Naive thymus-derived CD4-positive, alpha-beta T cell (primary cell): Measurements from ENCODE around the gene SERPINB8. TPM values are rescaled to one million over a fixed set of nuclear protein-coding genes. Genes with fewer than 3 reads are reported as not detected.

Experiments used
- ATAC-seq: fragments of 150-1000 bp; cut with Tn5 transposase; 2 replicates; pipeline ENCODE4 v1.10.0; 2021; ENCODE audit warnings: mild to moderate bottlenecking, moderate library complexity
- CTCF ChIA-PET: fragments of 350-600 bp; sonication (Branson Sonifier 250); formaldehyde crosslinking; loops from one replicate; lab custom pipeline; 2021; ENCODE audit warnings: antibody characterized with exemption; lab: Charles Lee
- POLR2A ChIA-PET: fragments of 350-600 bp; sonication (Branson Sonifier 250); formaldehyde crosslinking; loops from one replicate; lab custom pipeline; 2021; ENCODE audit warnings: antibody characterized with exemption, inconsistent platforms; lab: Charles Lee
- DNase-seq, 9 donors: peaks; one replicate each; pipeline versions ENCODE4 v3.0.0 to v3.0.0-alpha.2; 2020 to 2022; ENCODE audit warnings: mixed read lengths in 1 of 9
- H3K27ac ChIP-seq: one replicate; pipeline ENCODE4 v1.7.0; 2013; ENCODE audit warnings: mild to moderate bottlenecking, low read depth, low read length, moderate library complexity
- H3K27me3 ChIP-seq, 2 donors: one replicate each; pipeline ENCODE4 v1.7.0; 2013; ENCODE audit warnings: low read length in 2 of 2, mild to moderate bottlenecking in 2 of 2, moderate library complexity in 2 of 2; ENCODE audit not compliant: control insufficient read depth in 2 of 2, insufficient read depth in 2 of 2
- H3K36me3 ChIP-seq, 3 experiments: 1 replicate in 2 of 3; 2 replicates in 1 of 3; pipeline ENCODE4 v1.7.0; 2013; ENCODE audit warnings: low read length in 3 of 3, mild to moderate bottlenecking in 3 of 3, moderate library complexity in 1 of 3; ENCODE audit not compliant: insufficient read depth in 3 of 3, control insufficient read depth in 2 of 3
- H3K4me1 ChIP-seq, 2 donors: one replicate each; pipeline ENCODE4 v1.7.0; 2013; ENCODE audit warnings: low read length in 2 of 2, mild to moderate bottlenecking in 2 of 2, moderate library complexity in 1 of 2; ENCODE audit not compliant: control insufficient read depth in 2 of 2, insufficient read depth in 2 of 2
- H3K4me3 ChIP-seq: 2 replicates; pipeline ENCODE4 v1.7.0; 2013; ENCODE audit warnings: mild to moderate bottlenecking, low read length
- H3K9me3 ChIP-seq, 3 experiments: 1 replicate in 2 of 3; 2 replicates in 1 of 3; pipeline ENCODE4 v1.7.0; 2013; ENCODE audit warnings: low read length in 3 of 3; ENCODE audit not compliant: control insufficient read depth in 2 of 3
- H3K27ac Mint-ChIP-seq, 9 donors: one replicate each; pipeline ENCODE4 v1.8.0; 2020 to 2022; ENCODE audit warnings: mixed read lengths in 9 of 9, mild to moderate bottlenecking in 8 of 9, moderate library complexity in 5 of 9, inconsistent platforms in 2 of 9
- H3K27me3 Mint-ChIP-seq, 5 donors: one replicate each; pipeline ENCODE4 v1.8.0; 2021 to 2022; ENCODE audit warnings: mixed read lengths in 5 of 5, mild to moderate bottlenecking in 1 of 5
- H3K36me3 Mint-ChIP-seq, 5 donors: one replicate each; pipeline ENCODE4 v1.8.0; 2020 to 2022; ENCODE audit warnings: mixed read lengths in 5 of 5, mild to moderate bottlenecking in 3 of 5, inconsistent platforms in 1 of 5
- H3K4me1 Mint-ChIP-seq, 7 donors: one replicate each; pipeline ENCODE4 v1.8.0; 2020 to 2022; ENCODE audit warnings: mixed read lengths in 7 of 7, mild to moderate bottlenecking in 3 of 7, inconsistent platforms in 1 of 7
- H3K4me3 Mint-ChIP-seq, 10 donors: one replicate each; pipeline ENCODE4 v1.8.0; 2020 to 2022; ENCODE audit warnings: mild to moderate bottlenecking in 10 of 10, mixed read lengths in 10 of 10, moderate library complexity in 6 of 10, inconsistent platforms in 2 of 10
- H3K9me3 Mint-ChIP-seq, 11 donors: one replicate each; pipeline ENCODE4 v1.8.0; 2020 to 2022; ENCODE audit warnings: mixed read lengths in 11 of 11, mild to moderate bottlenecking in 4 of 11, inconsistent platforms in 1 of 11, moderate library complexity in 1 of 11
- intact Hi-C, 2 donors: fragments of 100-400 bp; cut with micrococcal nuclease; formaldehyde crosslinking; loops; one replicate each; pipeline ENCODE4 v1.15.1; 2023
- polyA plus RNA-seq, 2 donors: library from polyadenylated mRNA; unstranded; fragments of 300-500 nt; fragmentation: Illumina TruSeq; gene quantifications; one replicate each; pipeline ENCODE4 v1.2.3, GENCODE V29; 2021
- total RNA-seq, 6 experiments: library from RNA in 5 of 6; stranded (reverse) in 5 of 6; gene quantifications; 1 replicate in 5 of 6; 2 replicates in 1 of 6; pipeline ENCODE4 v1.2.3 and lab custom pipeline; 2021 to 2026

The SERPINB8 gene
- total and polyA plus RNA-seq, 7 experiments from 2014 or later, result 7.8 to 15.7 (median 9.7) TPM

DNA sequence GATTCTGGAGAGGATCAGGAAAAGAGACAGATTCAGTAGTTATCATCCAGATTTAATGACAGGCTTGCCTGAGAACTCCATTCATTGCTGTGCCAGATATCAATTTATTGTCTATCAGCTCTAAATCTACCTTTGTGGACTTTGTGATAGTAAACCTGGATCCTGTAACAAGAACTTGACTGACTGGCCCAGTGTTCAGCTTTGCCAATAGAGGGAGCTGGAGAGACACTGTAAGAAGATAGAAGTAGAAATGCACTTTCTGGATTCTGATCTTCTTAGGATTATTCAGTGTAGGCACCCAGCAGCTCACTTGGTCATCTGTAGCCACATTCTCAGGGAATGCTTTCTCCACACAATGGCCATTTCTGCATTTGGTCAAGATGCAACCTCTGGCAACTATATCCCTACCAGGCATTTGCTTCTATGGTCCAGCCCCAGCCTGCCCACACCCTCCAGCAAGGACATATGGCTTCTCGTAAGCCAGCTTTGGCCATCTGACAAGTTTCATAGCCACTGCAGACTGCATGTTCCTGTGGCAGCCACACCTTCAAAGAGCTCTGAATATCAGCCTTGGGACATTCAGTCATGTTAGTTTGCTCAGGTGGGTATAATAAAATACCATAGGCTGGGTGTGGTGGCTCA, 6.1 kb upstream of the SERPINB8 start:
- peak; percentile 72 for ATAC-seq
- peaks cover 0 to 8% (median 2%) of the 10 kb centered on the region in 7 donors for H3K4me1 Mint-ChIP-seq
- ChIA-PET CTCF (interaction anchor here (0.5 to 3.0 kb wide), 11 partner anchors 11 to 1349 kb away, joined by 3 to 21 read pairs (median 5); no protein-coding TSS in a partner anchor), POLR2A (interaction anchor here (0.6 kb wide), 1 partner anchor 1069 kb away, joined by 4 read pairs; no protein-coding TSS in a partner anchor)
- no peaks in the 10 kb centered on the region for H3K36me3 ChIP-seq
- intact Hi-C loops, result loop anchor here (1.0 kb wide), 4 partner anchors 10 to 32 kb away; no protein-coding TSS in a partner anchor
- H3K27me3 Mint-ChIP-seq, result peaks cover 0 to 36% (median 18%) of the 10 kb centered on the region in 5 donors
- peak in 7 of 9 donors; percentile 36 to 65 (median 54) for DNase-seq
- H3K27me3 ChIP-seq, result no peaks in the 10 kb centered on the region
- no peak overlapping the region for H3K4me3 Mint-ChIP-seq
- no peak overlapping the region for H3K4me3 ChIP-seq
- no peak overlapping the region for H3K27ac Mint-ChIP-seq
- H3K27ac ChIP-seq, result no peak overlapping the region
- peaks cover 0 to 2% (median 0%) of the 10 kb centered on the region in 5 donors for H3K36me3 Mint-ChIP-seq
- no peaks in the 10 kb centered on the region for H3K9me3 ChIP-seq
- H3K9me3 Mint-ChIP-seq, result no peaks in the 10 kb centered on the region
- no peaks in the 10 kb centered on the region for H3K4me1 ChIP-seq

DNA sequence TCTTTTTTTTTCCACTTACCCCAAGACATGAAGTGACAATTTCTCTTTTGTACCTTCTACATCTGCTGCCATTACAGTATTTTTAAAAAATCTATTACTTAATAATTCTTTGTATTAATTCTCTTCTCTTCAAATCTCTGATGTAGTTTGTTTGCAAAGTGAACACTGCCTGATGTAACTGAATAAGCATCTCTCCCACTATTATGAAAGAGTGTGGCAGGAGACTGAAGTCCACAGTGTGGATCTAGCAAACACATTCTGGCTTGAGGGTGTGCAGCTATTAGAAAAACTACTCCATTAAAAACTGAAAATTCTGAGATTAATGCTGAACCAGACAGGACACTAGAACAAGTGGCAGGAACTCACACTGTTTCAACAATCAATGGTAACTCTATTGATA, 5.0 kb upstream of the SERPINB8 start:
- no peak for ATAC-seq
- ChIA-PET CTCF (interaction anchor here (0.7 to 3.0 kb wide), 3 partner anchors 10 to 18 kb away, joined by 3 to 21 read pairs (median 5); no protein-coding TSS in a partner anchor), POLR2A (no interaction called here)
- DNase-seq, result no peak
- H3K27ac ChIP-seq, result no peak overlapping the region
- no peaks in the 10 kb centered on the region for H3K9me3 Mint-ChIP-seq
- H3K4me1 ChIP-seq, result peaks cover 8% of the 10 kb centered on the region in 2 donors
- peaks cover 0 to under 1% (median 0%) of the 10 kb centered on the region in 3 experiments for H3K36me3 ChIP-seq
- H3K4me1 Mint-ChIP-seq, result peaks cover 7 to 18% (median 14%) of the 10 kb centered on the region in 7 donors
- H3K4me3 Mint-ChIP-seq, result no peak overlapping the region
- no peaks in the 10 kb centered on the region for H3K27me3 ChIP-seq
- no peaks in the 10 kb centered on the region for H3K9me3 ChIP-seq
- H3K36me3 Mint-ChIP-seq, result peaks cover 0 to 2% (median 0%) of the 10 kb centered on the region in 5 donors
- H3K27me3 Mint-ChIP-seq, result peaks cover 0 to 28% (median 18%) of the 10 kb centered on the region in 5 donors
- no peak overlapping the region for H3K27ac Mint-ChIP-seq
- no peak overlapping the region for H3K4me3 ChIP-seq
- intact Hi-C loops, result no loop called here

DNA sequence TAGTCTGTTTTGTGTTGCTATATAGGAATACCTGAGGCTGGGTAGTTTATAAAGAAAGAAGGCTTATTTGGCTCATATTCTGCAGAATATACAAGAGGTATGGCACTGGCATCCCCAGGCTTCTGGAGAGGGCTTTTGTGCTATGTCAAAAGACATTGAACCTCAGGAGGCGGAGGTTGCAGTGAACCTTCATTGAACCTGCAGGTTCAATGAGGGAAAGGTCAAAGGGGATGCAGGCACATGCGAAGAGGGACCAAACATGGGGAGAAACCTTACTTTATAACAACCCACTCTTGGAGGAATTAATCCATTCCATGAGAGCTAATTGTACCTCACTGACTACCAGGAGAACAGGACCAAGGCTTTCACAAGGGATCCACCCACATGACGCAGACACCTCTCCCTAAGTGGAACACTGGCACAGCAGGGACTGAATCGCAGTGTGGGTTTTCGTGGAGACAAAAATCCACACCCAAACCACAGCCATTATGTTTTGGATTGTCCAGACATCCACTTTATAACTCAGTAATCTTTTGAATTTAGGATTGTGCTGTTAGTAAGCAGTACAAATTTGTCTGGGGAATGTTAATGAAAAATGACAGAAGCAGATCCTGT, 4.1 kb upstream of the SERPINB8 start:
- Mint-ChIP-seq H3K4me1 (peaks cover 11 to 22% (median 18%) of the 10 kb centered on the region in 7 donors), H3K9me3 (no peaks in the 10 kb centered on the region), H3K27me3 (peaks cover 0 to 31% (median 12%) of the 10 kb centered on the region in 5 donors), H3K36me3 (peaks cover 0 to 2% (median 0%) of the 10 kb centered on the region in 5 donors), H3K4me3 (no peak overlapping the region), H3K27ac (no peak overlapping the region)
- Histone ChIP-seq H3K27ac (no peak overlapping the region), H3K27me3 (no peaks in the 10 kb centered on the region), H3K36me3 (peaks cover 0 to 7% (median 0%) of the 10 kb centered on the region in 3 experiments), H3K9me3 (no peaks in the 10 kb centered on the region), H3K4me1 (peaks cover 10% of the 10 kb centered on the region in 2 donors), H3K4me3 (no peak overlapping the region)
- ChIA-PET POLR2A (no interaction called here), CTCF (interaction anchor here (3.0 kb wide), 1 partner anchor 9 kb away, joined by 21 read pairs; no protein-coding TSS in a partner anchor)
- ATAC-seq (no peak), DNase-seq (no peak)
- intact Hi-C loops, result no loop called here

DNA sequence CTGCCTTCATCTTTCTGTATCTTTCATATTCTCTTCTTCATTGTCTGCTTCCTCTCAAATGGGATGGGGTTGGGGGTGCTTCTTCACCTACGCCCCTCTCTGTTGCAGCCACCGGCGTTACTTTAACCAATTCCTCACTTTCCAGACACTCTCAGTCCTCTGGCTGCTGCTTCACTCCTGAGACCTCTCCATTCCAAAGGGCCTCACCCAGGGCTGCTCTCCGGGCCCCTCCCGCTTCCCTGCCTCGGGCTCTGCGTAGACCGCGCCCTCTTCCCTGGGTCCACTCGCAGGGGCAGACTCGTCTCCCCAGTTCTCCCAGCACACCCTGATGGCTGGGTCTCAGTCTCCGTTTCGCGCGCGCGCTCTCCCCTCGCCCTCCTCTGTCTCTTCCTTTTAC, 926 bp downstream of the SERPINB8 start:
- Mint-ChIP-seq H3K9me3 (no peaks in the 10 kb centered on the region), H3K27me3 (peaks cover 0 to 25% (median 0%) of the 10 kb centered on the region in 5 donors), H3K27ac (peak overlapping the region; percentile 88 to 97 (median 93)), H3K4me3 (peak overlapping the region; percentile 88 to 98 (median 94)), H3K36me3 (peaks cover 0 to 2% (median 0%) of the 10 kb centered on the region in 5 donors), H3K4me1 (peaks cover 26 to 43% (median 32%) of the 10 kb centered on the region in 7 donors)
- intact Hi-C loops, result loop anchor here (1.0 to 10.0 kb wide), 14 partner anchors 8 to 1786 kb away; partner anchors contain the start of genes PHLPP1 (in 2 of the 2), PIGN (in 2 of the 2), RELCH (in 2 of the 2) and VPS4B (in 2 of the 2)
- Histone ChIP-seq H3K9me3 (no peaks in the 10 kb centered on the region), H3K27ac (peak overlapping the region; percentile 96), H3K27me3 (no peaks in the 10 kb centered on the region), H3K4me3 (peak overlapping the region; percentile 93), H3K4me1 (peaks cover 13% of the 10 kb centered on the region in 2 donors), H3K36me3 (peaks cover 0 to 7% (median 0%) of the 10 kb centered on the region in 3 experiments)
- ChIA-PET CTCF (no interaction called here), POLR2A (interaction anchor here (1.0 to 1.1 kb wide), 2 partner anchors 548 to 1784 kb away, joined by 3 to 6 read pairs; partner anchors contain the start of genes PIGN, RELCH and VPS4B)
- ATAC-seq (no peak), DNase-seq (no peak)

DNA sequence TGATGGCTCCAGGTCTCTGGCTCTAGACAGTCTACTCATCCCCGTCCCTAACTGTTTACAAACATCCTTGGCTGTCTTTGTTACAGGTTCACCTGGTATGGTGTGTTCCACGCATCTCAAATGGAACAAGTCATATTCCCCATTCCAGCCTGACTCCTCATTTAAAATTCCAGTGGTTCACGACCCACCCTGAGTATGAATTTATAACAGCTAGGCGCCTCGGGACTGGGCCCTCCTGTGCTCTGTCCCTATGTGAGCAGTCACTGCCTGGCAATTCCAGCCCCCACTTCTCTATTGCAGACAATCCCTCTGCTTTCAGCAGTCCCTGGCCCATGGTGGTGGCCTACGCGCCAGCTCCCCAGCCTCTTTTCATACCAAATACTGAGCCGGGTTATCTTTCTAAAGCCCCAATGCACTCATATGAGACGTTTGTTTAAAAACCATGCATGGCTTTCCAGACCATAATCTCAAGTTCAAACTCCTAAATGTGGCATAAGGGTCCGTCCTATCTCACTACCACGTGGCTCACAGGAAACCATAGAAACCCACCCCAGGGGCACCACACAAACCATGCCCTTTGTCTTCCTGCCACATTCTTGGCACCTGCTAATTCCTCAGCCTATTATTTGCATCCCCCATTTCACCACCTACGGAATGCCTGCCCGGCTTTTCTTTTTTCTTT, 1.6 kb downstream of the SERPINB8 start:
- ATAC-seq, result no peak
- Mint-ChIP-seq H3K9me3 (no peaks in the 10 kb centered on the region), H3K4me1 (peaks cover 26 to 43% (median 32%) of the 10 kb centered on the region in 7 donors), H3K27me3 (peaks cover 0 to 25% (median 0%) of the 10 kb centered on the region in 5 donors), H3K4me3 (peak overlapping the region; percentile 88 to 98 (median 94)), H3K27ac (peak overlapping the region; percentile 83 to 97 (median 92)), H3K36me3 (peaks cover 0 to 2% (median 0%) of the 10 kb centered on the region in 5 donors)
- ChIA-PET POLR2A (no interaction called here), CTCF (no interaction called here)
- no peak for DNase-seq
- H3K9me3 ChIP-seq, result no peaks in the 10 kb centered on the region
- peak overlapping the region; percentile 93 for H3K4me3 ChIP-seq
- peak overlapping the region; percentile 96 for H3K27ac ChIP-seq
- H3K36me3 ChIP-seq, result peaks cover 0 to 7% (median 0%) of the 10 kb centered on the region in 3 experiments
- peaks cover 13% of the 10 kb centered on the region in 2 donors for H3K4me1 ChIP-seq
- no peaks in the 10 kb centered on the region for H3K27me3 ChIP-seq
- intact Hi-C loops, result loop anchor here (2.0 to 10.0 kb wide), 7 partner anchors 549 to 1787 kb away; partner anchors contain the start of genes KDSR (in 1 of the 2), PHLPP1 (in 1 of the 2), PIGN (in 1 of the 2) and RELCH (in 1 of the 2)

DNA sequence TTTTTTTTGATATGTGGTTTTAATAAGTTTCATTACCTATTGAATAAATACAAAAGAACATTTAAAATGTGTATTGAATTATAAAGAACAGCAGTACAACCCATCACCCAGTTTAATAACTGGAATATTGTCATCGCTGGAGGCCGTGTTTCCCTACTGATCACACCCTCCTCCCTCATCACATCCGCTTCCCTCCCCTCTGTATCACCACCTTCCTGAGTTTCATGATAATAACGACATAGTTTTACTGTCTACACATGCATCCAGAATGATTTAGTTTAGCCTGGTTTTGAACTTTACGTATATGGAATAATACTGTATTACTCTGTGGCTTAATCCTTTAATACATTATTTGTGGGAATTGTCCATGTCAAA, 2.1 kb downstream of the SERPINB8 start:
- POLR2A ChIA-PET, result no interaction called here
- no peak overlapping the region for H3K27ac ChIP-seq

More for the DNA sequence above, 2.1 kb downstream of the SERPINB8 start:
- CTCF ChIA-PET, result no interaction called here
- no peaks in the 10 kb centered on the region for H3K27me3 ChIP-seq
- ATAC-seq (no peak), DNase-seq (no peak)
- intact Hi-C loops, result loop anchor here (10.0 kb wide), 3 partner anchors 957 to 1787 kb away; partner anchors contain the start of genes PHLPP1 (in 1 of the 2), PIGN (in 1 of the 2) and RELCH (in 1 of the 2)
- H3K36me3 ChIP-seq, result peaks cover 0 to 7% (median 0%) of the 10 kb centered on the region in 3 experiments
- no peaks in the 10 kb centered on the region for H3K9me3 ChIP-seq
- Mint-ChIP-seq H3K27ac (peak overlapping the region in 6 of 9 donors; percentile 6 to 97 (median 66)), H3K27me3 (peaks cover 0 to 25% (median 0%) of the 10 kb centered on the region in 5 donors), H3K9me3 (no peaks in the 10 kb centered on the region), H3K4me3 (peak overlapping the region; percentile 6 to 98 (median 89)), H3K36me3 (peaks cover 0 to 2% (median 0%) of the 10 kb centered on the region in 5 donors), H3K4me1 (peaks cover 26 to 43% (median 32%) of the 10 kb centered on the region in 7 donors)
- no peak overlapping the region for H3K4me3 ChIP-seq
- peaks cover 13% of the 10 kb centered on the region in 2 donors for H3K4me1 ChIP-seq
